GM12891 (cell line): ENCODE results near the gene P2RX5.

Source experiments
- POLR2A ChIP-seq: IDR thresholded peaks from 2 replicates; pipeline ENCODE4 v1.6.1; 2011; ENCODE audit warnings: low read depth, low read length, control low read depth
- POLR2AphosphoS5 ChIP-seq: IDR thresholded peaks from 2 replicates; pipeline ENCODE4 v1.6.1; 2011; ENCODE audit warnings: low read depth, low read length, control low read depth
- TAF1 ChIP-seq: IDR thresholded peaks from 2 replicates; pipeline ENCODE4 v1.6.1; 2011; ENCODE audit warnings: low read depth, low read length, control low read depth

GRCh38 chr17:3692346-3692745 is 3.6 kb downstream of the P2RX5 start:
- TF ChIP-seq TAF1 (no peak), POLR2AphosphoS5 (no peak), POLR2A (no peak)
